ENCODE measurements around the gene DUSP22.

DUSP22 gene

DNA sequence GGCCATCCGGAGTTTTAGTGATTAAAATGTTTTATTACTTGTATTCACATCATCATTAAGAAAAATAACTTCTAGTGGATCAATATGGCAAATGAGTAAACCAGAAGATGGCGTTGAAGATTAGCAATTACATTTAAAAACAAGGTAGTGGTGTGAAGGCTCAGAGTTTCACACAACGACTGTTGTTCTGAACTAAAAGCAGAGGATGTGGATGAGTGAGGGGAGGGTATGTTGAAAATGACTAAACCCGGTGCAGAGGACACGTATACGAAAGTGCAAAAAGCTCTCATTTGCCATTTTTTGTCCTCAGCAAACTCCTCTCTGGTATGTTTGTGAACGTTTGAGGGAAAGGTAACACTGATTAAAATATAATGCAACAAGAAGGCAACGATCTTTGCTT is 97.3 kb downstream of the DUSP22 start:
- Histone ChIP-seq H3K79me1 (ENCODE audit: low read length) (no peaks in the 10 kb centered on the region), H2BK120ac (ENCODE audit: insufficient read depth, low read length, poor library complexity) (no peak overlapping the region), H3K4me3 (ENCODE audit: low read depth, low read length) (no peak overlapping the region), H3K4me2 (ENCODE audit: low read length) (no peak overlapping the region), H3K14ac (ENCODE audit: low read length) (no peak overlapping the region), H3K9ac (ENCODE audit: low read length) (no peak overlapping the region), H3K36me3 (ENCODE audit: control insufficient read depth in 1 of 2, insufficient read depth in 2 of 2, low read length in 2 of 2) (no peaks in the 10 kb centered on the region), H4K8ac (ENCODE audit: low read depth, low read length) (no peak overlapping the region), H3K9me3 (ENCODE audit: insufficient read depth, low read depth, low read length) (peaks cover 6% of the 10 kb centered on the region), H2BK12ac (ENCODE audit: low read length) (no peak overlapping the region), H3K27me3 (ENCODE audit: insufficient read depth, low read length) (peaks cover 41% of the 10 kb centered on the region), H3K18ac (ENCODE audit: low read length) (no peak overlapping the region), H4K12ac (ENCODE audit: low read depth, low read length) (no peak overlapping the region), H3K79me2 (ENCODE audit: control insufficient read depth, insufficient read depth, low read length, poor library complexity) (no peaks in the 10 kb centered on the region), H2BK5ac (ENCODE audit: low read depth, low read length, poor library complexity) (no peak overlapping the region), H2AFZ (ENCODE audit: insufficient read depth, low read length, poor library complexity) (no peak overlapping the region), H4K91ac (ENCODE audit: low read depth, low read length) (no peak overlapping the region), H2AK5ac (ENCODE audit: low read length) (no peak overlapping the region), H3K23ac (ENCODE audit: low read length) (no peak overlapping the region), H3K4ac (ENCODE audit: low read depth, low read length) (no peak overlapping the region), H3K27ac (ENCODE audit: low read depth, low read length) (no peak overlapping the region), H3K4me1 (ENCODE audit: control insufficient read depth in 1 of 2, insufficient read depth in 2 of 2, low read length in 2 of 2) (peaks cover 25 to 28% of the 10 kb centered on the region in 2 experiments)
- no CpG with 5 or more reads among the region's 8 CpGs for WGBS (ENCODE audit: extremely low coverage, insufficient coverage, insufficient read length)
- no peak for DNase-seq

DNA sequence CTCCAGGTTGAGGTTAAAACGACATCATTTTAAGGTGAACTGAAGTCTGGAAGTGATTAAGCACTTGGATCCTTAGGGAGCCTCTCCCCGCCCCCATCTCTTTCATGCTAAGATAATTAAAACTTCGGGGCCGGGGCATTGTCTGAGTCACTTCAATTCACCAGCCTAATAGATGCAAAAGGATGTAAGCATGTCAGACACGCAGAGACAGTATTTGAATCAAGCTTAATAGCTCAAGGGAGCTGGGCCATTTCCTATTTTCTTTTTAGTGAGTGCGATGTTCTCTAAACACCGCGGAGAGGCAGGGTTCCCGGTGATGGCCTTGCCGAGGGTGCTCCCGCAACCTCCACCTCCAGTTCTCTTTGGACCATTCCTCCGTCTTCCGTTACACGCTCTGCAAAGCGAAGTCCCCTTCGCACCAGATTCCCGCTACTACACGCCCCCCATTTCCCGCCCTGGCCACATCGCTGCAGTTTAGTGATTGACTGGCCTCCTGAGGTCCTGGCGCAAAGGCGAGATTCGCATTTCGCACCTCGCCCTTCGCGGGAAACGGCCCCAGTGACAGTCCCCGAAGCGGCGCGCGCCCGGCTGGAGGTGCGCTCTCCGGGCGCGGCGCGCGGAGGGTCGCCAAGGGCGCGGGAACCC is 98.7 kb downstream of the DUSP22 start:
- Histone ChIP-seq H3K23ac (ENCODE audit: low read length) (no peak overlapping the region), H4K91ac (ENCODE audit: low read depth, low read length) (no peak overlapping the region), H3K9ac (ENCODE audit: low read length) (no peak overlapping the region), H3K14ac (ENCODE audit: low read length) (no peak overlapping the region), H3K4me2 (ENCODE audit: low read length) (peak overlapping the region; percentile 68), H4K8ac (ENCODE audit: low read depth, low read length) (no peak overlapping the region), H3K36me3 (ENCODE audit: control insufficient read depth in 1 of 2, insufficient read depth in 2 of 2, low read length in 2 of 2) (no peaks in the 10 kb centered on the region), H2BK5ac (ENCODE audit: low read depth, low read length, poor library complexity) (no peak overlapping the region), H3K27ac (ENCODE audit: low read depth, low read length) (no peak overlapping the region), H3K4me1 (ENCODE audit: control insufficient read depth in 1 of 2, insufficient read depth in 2 of 2, low read length in 2 of 2) (peaks cover 34 to 37% of the 10 kb centered on the region in 2 experiments), H3K27me3 (ENCODE audit: insufficient read depth, low read length) (peaks cover 41% of the 10 kb centered on the region), H2AFZ (ENCODE audit: insufficient read depth, low read length, poor library complexity) (no peak overlapping the region), H3K79me2 (ENCODE audit: control insufficient read depth, insufficient read depth, low read length, poor library complexity) (no peaks in the 10 kb centered on the region), H3K9me3 (ENCODE audit: insufficient read depth, low read depth, low read length) (peaks cover 4% of the 10 kb centered on the region), H2BK12ac (ENCODE audit: low read length) (no peak overlapping the region), H3K4me3 (ENCODE audit: low read depth, low read length) (no peak overlapping the region), H3K18ac (ENCODE audit: low read length) (no peak overlapping the region), H2BK120ac (ENCODE audit: insufficient read depth, low read length, poor library complexity) (no peak overlapping the region), H3K4ac (ENCODE audit: low read depth, low read length) (no peak overlapping the region), H2AK5ac (ENCODE audit: low read length) (no peak overlapping the region), H4K12ac (ENCODE audit: low read depth, low read length) (no peak overlapping the region), H3K79me1 (ENCODE audit: low read length) (peaks cover 2% of the 10 kb centered on the region)
- no CpG with 5 or more reads among the region's 44 CpGs for WGBS (ENCODE audit: extremely low coverage, insufficient coverage, insufficient read length)
- no peak for DNase-seq

DNA sequence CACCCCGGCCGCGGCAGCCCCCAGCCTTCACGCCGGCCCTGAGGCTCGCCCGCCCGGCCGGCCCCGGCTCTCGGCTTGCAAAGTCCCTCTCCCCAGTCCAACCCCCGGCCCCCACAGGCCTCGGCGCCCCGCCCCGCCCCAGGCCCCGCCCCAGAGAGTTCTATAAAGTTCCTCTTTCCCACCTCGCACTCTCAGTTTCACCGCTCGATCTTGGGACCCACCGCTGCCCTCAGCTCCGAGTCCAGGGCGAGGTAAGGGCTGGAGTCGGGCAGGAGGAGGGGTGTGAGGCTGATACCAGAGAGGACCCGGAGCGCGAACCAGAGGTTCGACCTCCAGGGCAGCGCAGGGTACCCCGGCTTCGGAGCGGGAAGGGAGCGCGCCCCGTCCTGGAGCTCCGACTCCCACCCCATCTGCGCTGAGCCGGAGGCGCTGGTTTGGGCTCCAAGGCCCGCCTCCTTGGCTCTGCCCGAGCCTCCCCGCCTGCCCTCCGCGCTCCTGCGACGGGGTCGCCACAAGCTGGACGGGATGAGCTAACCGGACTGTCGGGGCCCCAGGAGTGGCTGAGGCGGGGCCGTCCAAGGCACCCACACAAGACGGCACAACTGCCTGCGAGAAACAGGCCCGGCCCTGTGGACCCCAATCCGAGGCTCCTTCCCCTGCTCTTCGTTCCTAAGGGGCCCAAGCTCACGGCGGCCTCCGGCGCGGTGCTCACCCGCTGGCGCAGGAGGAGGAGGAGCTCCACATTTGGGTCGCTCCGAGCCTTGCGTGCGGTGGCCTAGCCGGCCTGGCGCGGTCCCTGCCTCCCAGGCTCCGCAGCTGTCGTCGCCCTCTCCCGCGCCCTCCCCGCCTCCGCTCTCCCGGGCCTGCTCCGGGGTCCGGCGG is 99.5 kb downstream of the DUSP22 start, which contains the start of gene IRF4:
Gene IRF4, plus strand, starts transcription at position 194 of the 882 bp plus-strand sequence. CDS start 1,401 bp downstream, outside the sequence.
- WGBS (ENCODE audit: extremely low coverage, insufficient coverage, insufficient read length) = no CpG with 5 or more reads among the region's 82 CpGs
- no peak within 1 kb of the TSS for H3K23ac ChIP-seq (ENCODE audit: low read length)
- peak within 1 kb of the TSS; percentile 33 for H2AFZ ChIP-seq (ENCODE audit: insufficient read depth, low read length, poor library complexity)
- no peak for DNase-seq
- H4K12ac ChIP-seq (ENCODE audit: low read depth, low read length) = no peak within 1 kb of the TSS
- peak within 1 kb of the TSS; percentile 52 for H3K4me3 ChIP-seq (ENCODE audit: low read depth, low read length)
- H2AK5ac ChIP-seq (ENCODE audit: low read length) = no peak within 1 kb of the TSS
- H3K9me3 ChIP-seq (ENCODE audit: insufficient read depth, low read depth, low read length) = peaks cover 4% of the 10 kb centered on the region
- no peak within 1 kb of the TSS for H3K27ac ChIP-seq (ENCODE audit: low read depth, low read length)
- no peak within 1 kb of the TSS for H2BK12ac ChIP-seq (ENCODE audit: low read length)
- no peak within 1 kb of the TSS for H3K18ac ChIP-seq (ENCODE audit: low read length)
- H2BK120ac ChIP-seq (ENCODE audit: insufficient read depth, low read length, poor library complexity) = no peak within 1 kb of the TSS
- no peaks in the 10 kb centered on the region for H3K36me3 ChIP-seq (ENCODE audit: control insufficient read depth in 1 of 2, insufficient read depth in 2 of 2, low read length in 2 of 2)
- H2BK5ac ChIP-seq (ENCODE audit: low read depth, low read length, poor library complexity) = no peak within 1 kb of the TSS
- no peak within 1 kb of the TSS for H4K91ac ChIP-seq (ENCODE audit: low read depth, low read length)
- peak within 1 kb of the TSS; percentile 68 for H3K4me2 ChIP-seq (ENCODE audit: low read length)
- no peak within 1 kb of the TSS for H4K8ac ChIP-seq (ENCODE audit: low read depth, low read length)
- H3K4me1 ChIP-seq (ENCODE audit: control insufficient read depth in 1 of 2, insufficient read depth in 2 of 2, low read length in 2 of 2) = peaks cover 34 to 37% of the 10 kb centered on the region in 2 experiments
- no peak within 1 kb of the TSS for H3K14ac ChIP-seq (ENCODE audit: low read length)
- H3K27me3 ChIP-seq (ENCODE audit: insufficient read depth, low read length) = peaks cover 41% of the 10 kb centered on the region
- no peaks in the 10 kb centered on the region for H3K79me2 ChIP-seq (ENCODE audit: control insufficient read depth, insufficient read depth, low read length, poor library complexity)
- no peak within 1 kb of the TSS for H3K9ac ChIP-seq (ENCODE audit: low read length)
- H3K79me1 ChIP-seq (ENCODE audit: low read length) = peaks cover 2% of the 10 kb centered on the region
- H3K4ac ChIP-seq (ENCODE audit: low read depth, low read length) = no peak within 1 kb of the TSS

DNA sequence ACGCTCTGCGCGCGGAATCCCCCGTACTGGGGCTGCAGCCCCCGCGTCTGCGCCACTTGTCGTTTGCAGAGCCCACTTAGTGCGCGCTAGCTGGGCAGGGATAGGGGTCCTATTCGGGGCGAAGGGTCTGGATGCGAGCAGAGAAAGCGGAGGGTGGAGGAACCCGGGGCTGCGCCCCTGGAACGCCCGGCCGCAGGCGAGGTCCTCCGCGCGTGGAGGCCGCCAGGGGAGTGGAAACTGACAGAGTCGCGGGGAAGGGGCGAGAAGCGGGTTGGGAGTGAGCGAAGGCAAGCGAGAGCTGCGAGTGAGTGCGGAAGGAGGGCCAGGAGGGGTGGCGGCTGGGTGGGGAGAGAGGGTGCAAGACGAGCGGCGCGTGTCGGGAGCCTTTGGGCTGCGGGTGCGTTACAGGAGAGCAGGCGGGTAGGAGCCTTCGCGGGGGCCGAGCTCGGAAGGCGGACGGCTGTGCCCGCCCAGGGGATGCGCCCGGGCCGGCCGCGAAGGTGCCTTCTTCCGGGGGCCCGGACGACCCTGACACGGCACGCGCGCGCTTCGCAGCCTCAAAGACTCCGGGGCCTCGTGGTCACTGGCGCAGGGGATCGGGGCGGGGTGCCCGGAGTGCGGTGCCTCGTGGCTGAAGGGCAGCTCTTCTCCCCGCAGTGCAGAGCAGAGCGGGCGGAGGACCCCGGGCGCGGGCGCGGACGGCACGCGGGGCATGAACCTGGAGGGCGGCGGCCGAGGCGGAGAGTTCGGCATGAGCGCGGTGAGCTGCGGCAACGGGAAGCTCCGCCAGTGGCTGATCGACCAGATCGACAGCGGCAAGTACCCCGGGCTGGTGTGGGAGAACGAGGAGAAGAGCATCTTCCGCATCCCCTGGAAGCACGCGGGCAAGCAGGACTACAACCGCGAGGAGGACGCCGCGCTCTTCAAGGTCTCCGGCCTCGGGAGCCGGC is 100.4 kb downstream of the DUSP22 start:
- Histone ChIP-seq H3K9me3 (ENCODE audit: insufficient read depth, low read depth, low read length) (peaks cover 4% of the 10 kb centered on the region), H3K4me3 (ENCODE audit: low read depth, low read length) (peak overlapping the region; percentile 52)
- WGBS (ENCODE audit: extremely low coverage, insufficient coverage, insufficient read length) = no CpG with 5 or more reads among the region's 108 CpGs

More for the DNA sequence above, 100.4 kb downstream of the DUSP22 start:
- Histone ChIP-seq H4K8ac (ENCODE audit: low read depth, low read length) (no peak overlapping the region), H4K12ac (ENCODE audit: low read depth, low read length) (no peak overlapping the region), H3K79me1 (ENCODE audit: low read length) (peaks cover 2% of the 10 kb centered on the region), H3K79me2 (ENCODE audit: control insufficient read depth, insufficient read depth, low read length, poor library complexity) (no peaks in the 10 kb centered on the region), H3K18ac (ENCODE audit: low read length) (no peak overlapping the region), H3K36me3 (ENCODE audit: control insufficient read depth in 1 of 2, insufficient read depth in 2 of 2, low read length in 2 of 2) (no peaks in the 10 kb centered on the region), H3K27ac (ENCODE audit: low read depth, low read length) (no peak overlapping the region), H3K9ac (ENCODE audit: low read length) (no peak overlapping the region), H3K4me1 (ENCODE audit: control insufficient read depth in 1 of 2, insufficient read depth in 2 of 2, low read length in 2 of 2) (peaks cover 34 to 37% of the 10 kb centered on the region in 2 experiments), H3K27me3 (ENCODE audit: insufficient read depth, low read length) (peaks cover 41% of the 10 kb centered on the region), H2AK5ac (ENCODE audit: low read length) (no peak overlapping the region), H3K4ac (ENCODE audit: low read depth, low read length) (no peak overlapping the region), H4K91ac (ENCODE audit: low read depth, low read length) (no peak overlapping the region), H2BK120ac (ENCODE audit: insufficient read depth, low read length, poor library complexity) (no peak overlapping the region), H2AFZ (ENCODE audit: insufficient read depth, low read length, poor library complexity) (peak overlapping the region; percentile 33), H2BK5ac (ENCODE audit: low read depth, low read length, poor library complexity) (no peak overlapping the region), H3K4me2 (ENCODE audit: low read length) (peak overlapping the region; percentile 61), H2BK12ac (ENCODE audit: low read length) (no peak overlapping the region), H3K23ac (ENCODE audit: low read length) (no peak overlapping the region), H3K14ac (ENCODE audit: low read length) (no peak overlapping the region)
- DNase-seq = no peak
